GM18909 (cell line): ENCODE data around the gene ACSF2.
"Not testable (repeated sequence)": the region's sequence is repeated elsewhere in the genome, so short reads cannot be mapped to it uniquely, and the experiment has no call there.

Experiments
- ATAC-seq: cut with Tn5 transposase; IDR thresholded peaks from one replicate; pipeline ENCODE4 v1.9.1; 2021; ENCODE audit warnings: mild to moderate bottlenecking; ENCODE audit not compliant: unreplicated experiment, poor library complexity

Gene ACSF2

DNA sequence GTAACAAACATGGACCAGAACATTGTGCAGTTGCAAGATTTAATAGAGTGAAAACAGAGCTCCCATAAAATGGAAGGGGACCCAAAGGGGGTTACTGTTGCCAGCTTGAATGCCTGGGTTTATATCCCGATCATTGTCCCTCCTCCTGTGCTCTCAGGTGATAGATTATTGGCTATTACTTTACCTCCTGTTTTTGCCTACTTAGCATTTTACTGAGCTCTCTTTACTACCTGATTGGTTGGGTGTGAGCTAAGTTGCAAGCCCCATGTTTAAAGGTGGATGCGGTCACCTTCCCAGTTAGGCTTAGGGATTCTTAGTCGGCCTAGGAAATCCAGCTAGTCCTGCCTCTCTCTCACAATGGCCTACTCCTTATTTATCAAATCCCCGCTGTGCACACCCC, 20.7 kb upstream of the ACSF2 start:
- not testable (repeated sequence) for ATAC-seq

DNA sequence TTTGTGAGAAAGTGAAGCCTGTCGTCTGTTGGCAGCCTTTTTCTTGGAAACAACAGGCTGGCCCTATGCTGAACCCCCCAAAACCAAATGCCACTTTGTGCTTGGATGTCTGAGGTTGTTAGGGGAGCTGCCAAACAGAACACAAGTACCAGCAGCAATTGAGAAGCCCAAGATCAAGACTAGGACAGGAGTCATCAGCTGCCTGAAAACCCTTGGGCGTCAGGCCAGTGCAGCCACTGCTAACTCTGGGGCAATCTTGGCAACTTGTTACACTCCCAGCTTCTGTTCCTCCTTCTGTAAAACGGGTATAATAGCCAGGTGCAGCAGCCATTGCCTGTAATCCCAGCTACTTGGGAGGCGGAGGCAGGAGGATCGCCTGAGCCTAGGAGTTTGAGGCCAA, 19.4 kb upstream of the ACSF2 start:
- no peak for ATAC-seq

DNA sequence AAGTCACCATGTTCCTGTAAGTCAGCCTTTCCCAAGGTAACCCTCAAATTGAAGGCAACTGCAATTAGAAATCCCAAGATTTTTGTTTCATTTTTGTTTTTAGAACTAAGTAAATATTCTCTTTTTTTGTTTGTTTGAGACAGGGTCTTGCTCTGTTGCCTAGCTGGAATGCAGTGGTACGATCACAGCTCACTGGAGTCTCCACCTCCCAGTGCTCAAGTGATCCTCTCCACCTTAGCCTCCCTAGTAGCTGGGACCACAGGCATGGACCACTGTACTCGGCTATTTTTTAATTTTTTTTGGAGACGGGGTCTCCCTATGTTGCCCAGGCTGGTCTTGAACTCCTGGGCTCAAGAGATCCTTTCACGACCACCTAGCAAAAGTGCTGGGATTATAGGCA, 18.1 kb upstream of the ACSF2 start:
- ATAC-seq, result no peak

DNA sequence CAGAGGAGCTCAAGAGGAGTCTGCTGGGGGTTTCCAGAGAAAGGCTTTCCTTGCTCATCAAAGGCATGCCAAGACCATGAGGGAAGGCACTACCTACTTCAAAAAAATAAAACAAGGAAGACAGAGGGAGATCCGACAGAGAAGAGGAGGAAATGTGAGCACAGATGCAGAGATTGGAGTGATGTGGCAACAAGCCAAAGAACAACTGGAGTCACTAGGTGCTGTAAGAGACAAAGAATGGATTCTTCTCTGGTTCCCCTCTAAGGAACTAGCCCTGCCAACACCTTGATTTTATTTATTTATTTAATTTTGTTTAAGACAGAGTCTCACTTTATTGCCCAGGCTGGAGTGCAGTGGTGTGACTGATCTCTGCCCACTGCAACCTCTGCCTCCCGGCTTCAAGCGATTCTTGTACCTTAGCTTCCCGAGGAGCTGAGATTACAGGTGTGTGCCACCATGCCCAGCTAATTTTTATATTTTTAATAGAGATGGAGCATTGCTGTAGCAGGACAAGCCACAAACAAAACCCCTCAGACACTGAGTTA, 13.8 kb upstream of the ACSF2 start:
- ATAC-seq, result no peak

DNA sequence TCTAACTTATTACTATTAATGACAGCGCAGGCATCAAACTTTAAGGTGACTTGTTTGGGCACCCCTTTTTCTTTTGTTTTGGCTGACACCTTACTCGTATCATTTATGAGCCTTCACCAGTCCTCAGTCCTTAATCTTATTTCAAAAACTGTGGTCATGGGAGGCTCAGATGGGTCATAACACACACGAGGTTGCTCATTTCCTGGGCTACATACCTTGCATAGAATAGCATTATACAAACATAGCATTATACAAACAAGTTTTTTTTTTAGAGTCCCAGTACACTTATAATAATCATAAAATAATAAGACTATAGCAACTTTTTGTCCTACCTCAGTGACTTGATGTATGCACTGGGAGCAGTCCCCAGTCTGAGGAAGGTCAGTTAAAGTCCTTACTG, 11.2 kb upstream of the ACSF2 start:
- no peak for ATAC-seq

DNA sequence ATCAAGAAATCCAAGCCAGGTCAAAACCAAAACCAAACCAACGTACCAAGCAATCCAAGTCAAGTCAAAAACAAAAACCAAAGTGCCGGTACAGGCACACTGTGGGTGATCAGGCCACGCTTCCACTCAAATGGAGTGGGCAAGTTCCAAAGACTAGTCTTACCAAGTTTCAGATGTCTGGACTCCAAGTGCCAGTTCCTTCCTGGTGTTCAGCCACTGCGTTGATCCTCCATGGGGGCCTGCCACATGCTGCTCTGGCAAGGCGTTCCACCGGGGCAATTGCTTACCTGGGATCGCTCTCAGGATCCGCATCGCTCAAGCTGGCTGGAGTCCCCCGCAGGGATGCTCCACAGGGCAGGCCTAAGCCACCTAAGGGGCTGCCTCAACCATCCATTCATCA, 6.4 kb upstream of the ACSF2 start:
- not testable (repeated sequence) for ATAC-seq

DNA sequence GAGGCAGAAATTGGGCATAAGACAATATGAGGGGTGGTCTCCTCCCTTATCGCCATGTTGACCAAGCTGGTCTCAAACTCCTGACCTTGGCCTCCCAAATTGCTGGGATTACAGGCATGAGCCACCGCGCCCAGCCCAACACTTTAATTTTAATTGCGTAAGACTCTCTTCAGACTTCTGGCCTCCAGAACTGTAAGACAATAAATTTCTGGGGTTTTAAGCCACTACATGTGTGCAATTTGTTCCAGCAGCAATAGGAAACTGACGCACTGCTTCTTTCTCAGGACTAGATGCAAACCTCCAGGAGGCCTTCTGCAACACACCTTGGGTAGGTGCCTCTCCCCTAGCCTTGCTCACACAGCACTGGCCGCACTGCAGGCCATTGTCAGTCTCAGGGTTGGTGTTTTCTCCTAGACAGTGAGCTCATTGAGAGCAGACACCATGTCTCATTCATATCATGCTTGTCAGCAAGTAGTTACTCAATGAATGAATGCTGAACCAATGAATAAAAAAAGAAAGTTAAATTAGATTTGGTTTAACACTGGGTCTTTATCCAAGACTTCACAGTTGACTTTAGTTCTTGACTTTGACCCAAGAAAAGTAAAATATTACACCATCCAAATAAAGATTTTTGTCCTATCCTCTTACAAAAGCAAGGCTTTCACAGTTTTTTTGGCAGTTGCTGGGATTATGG, 5.5 kb upstream of the ACSF2 start:
- no peak for ATAC-seq

DNA sequence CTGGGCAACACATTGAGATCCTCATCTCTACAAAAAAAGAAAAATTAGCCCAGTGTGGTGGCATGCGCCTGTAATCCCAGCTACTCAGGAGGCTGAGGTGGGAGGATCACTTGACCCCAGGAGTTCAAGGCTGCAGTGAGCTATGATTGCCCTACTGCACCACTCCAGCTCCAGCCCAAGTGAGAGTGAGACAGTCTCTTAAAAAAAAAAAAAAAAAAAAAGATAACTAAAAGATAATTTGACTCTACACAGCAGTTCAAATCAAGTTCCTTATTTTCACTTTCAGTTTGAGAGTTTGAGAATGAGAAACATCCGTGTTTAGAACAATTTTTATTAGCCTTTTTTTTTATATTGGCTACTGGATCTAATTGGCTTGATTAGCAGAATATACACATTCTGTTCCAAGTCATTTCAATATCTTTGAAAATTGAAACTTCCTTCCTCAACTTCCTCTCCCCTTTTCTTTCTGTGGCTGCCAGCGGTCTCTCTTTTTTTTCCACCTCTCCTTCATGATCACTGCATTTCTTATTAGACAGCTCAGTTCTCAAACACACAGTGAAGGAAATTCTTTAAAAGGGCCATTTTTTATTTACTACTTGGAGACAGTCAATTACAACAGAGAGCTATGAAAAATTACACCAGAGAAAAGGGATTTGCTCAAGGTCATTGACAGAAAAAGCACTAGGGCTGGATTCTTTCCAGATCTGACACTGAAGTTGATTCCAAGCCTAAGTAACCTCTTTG, 4.5 kb upstream of the ACSF2 start:
- ATAC-seq, result no peak

DNA sequence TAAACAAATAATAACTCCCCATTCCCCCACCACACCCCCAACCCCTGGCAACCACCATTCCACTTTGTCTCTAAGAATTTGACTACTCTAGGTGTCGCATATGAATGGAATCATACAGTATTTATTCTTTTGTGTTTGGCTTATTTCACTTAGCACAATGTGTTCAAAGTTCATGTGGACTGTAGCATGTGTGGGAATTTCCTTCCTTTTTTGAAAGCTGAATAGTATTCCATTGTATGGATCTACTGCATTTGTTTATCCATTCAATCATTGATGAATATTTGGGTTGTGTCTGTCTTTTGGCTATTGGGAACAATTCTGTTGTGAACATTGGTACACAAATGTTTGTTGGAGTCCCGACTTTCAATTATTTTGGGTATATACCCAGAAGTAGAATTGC, 3.3 kb upstream of the ACSF2 start:
- ATAC-seq, result no peak

DNA sequence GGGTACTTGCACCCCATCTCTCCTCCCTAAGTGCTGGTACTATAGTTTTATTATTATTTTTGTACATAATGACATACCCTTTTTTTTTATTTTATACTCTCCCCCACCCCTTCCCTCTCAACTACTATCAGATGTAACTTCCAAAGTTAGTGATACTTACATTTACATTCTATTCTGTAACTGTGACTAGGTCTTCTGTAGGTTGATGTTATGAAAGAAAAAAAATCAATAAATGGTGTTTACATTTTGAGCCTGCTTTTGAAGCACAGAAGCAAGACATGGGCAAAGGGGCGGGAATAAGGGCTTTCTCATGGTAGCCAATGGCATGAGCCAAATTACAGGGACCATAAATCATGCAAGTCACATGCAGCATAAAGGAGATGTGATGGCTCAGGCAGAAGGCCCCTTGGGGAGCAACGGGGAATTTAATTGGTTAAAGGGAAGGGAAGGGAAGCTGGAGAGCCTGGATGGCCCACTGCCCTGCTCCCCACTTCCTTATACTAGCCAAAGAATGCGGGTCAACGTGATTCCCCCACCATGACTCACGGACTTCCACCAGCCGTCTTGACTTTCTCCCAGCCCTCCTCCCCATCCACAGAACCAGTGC, 2.4 kb upstream of the ACSF2 start:
- ATAC-seq, result no peak

DNA sequence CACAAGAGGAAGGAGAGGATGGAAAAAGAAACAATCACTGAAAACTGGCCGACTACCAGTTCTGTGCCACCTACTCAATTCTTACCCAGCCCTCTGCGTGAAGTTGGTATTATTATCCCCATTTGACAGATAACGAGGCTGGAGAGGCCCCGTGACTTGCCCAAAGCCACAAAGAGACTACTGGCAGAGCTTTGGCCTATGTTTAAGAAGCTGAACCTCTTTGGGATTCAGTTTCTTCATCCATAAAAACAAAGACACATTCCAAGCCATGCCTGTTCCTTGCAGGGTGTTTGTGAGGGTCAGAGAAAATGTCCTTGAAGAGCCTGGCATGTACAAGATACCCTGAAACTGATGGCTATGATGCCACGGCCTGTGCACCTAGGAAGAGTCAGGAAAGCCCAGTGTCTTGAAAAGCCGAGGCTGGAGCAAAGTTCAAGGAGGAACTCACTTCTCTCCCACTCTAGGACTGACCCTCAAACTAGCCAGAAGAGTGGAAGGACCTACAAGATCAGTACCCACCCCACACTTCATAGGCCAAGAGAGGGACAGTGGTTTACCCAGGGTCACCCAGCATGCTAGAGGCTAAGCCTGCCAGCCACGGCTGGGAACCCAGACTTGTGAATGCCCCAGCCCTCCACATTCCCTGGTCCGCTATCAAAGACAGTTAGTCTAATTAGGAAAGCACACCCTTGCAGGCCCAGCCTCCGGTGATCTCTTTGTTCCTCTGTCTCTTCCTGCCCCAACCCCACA, 1.6 kb upstream of the ACSF2 start:
- no peak for ATAC-seq

DNA sequence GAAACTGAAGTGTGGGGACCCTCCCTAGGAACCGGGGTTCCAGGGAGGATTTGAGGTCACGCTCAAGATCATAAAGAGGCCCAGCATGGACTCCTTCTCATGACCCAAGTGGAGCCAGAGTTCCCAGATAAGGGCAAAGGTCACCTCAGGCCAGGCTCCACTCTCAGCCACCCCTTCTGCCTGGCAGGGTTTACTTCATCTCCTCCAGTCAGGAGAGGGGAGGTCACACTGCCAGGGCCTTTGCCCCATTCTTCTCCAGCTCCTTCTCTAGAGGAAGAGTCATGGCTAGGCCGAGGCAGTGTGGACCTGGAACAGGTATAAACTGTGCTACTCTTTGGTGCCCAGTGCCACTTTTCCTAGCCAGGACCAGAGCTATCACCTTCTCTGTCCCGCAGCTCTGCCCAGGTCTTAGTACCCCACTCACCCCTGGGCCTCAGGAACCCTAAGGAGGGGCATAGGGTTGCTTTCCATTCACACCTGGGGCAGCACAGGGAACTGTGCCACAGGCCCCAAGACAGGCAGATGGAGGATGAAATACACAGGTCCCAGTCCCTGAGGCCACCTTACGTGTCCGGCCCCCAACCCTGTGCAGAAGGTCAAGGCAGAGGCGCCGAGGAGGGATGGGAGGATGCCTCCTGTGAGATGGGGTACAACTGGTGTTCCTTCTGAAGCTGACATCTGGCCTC, 879 bp upstream of the ACSF2 start:
- no peak for ATAC-seq

DNA sequence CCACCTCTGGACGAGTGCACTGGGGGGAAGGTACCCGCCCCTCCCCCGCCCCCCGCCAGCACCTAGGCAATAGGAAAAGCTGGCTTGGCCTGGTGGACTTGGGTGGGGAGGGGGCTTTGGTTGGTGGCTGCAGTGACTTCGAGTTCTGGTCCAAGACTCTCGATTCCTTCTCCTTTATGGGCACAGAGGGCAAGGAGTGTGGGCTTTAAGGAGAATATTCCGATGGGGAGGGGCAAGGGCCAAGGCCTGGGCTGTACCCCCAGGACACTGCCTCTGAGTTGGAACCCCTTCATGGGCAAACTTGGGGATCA, 409 bp downstream of the ACSF2 start:
- no peak for ATAC-seq

DNA sequence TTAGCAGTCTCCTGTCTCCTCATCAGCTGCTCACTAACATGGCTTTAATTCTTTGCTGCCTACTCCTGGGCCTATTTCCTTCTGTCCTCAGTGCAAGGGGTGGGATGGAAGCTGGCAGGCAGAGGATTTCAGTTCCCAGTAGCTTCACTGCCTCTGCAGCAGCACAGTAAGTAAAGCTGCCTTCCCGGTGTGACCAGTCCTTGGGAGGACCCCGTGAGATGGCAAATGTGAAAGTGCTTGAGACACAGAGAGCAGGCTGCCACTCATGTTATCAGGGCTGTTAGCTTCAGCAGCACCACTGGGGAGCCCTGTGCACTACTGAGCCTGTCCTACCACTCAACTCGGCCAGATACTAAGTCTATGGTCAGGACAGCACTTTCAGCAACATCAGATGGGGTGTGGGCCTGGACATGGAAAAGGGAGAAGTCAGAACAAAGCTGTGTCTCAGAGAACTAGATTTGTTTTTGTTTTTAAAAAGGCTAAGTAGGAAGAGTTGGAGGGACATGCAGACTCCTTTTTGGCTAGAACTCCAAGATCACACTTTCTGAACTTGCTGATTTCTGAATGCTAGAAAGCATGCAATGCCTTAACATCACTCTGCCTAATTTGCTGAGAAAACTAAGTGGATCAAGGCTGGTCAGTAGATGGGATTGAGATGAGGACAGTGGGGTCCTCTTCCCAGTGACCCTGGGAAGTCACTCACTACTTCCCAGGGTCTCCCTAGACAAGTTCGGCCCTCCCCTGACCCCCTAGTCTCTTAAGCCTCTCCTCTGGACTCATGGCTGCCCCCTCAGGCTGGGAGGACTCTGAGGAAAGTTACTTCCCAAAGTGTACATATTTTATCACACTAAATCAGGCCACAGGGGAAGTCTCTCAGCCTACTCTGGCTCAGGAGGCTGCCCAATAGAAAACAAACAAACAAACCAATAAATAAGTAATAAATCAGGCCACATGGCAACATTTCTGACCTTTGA, 1.1 kb downstream of the ACSF2 start:
- no peak for ATAC-seq

DNA sequence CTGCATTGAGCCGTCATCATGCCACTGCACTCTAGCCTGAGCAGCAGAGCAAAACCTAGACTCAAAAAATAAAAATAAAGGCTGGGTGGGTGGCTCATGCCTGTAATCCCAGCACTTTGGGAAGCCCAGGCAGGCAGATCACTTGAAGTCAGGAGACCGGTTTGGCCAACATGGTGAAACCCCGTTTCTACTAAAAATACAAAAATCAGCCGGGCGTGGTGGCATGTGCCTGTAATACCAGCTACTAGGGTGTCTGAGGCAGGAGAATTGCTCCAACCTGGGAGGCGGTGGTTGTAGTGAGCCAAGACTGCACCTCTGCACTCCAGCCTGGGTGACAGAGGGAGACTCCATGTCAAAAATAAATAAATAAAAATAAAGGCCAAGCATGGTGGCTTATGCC, 2.1 kb downstream of the ACSF2 start:
- not testable (repeated sequence) for ATAC-seq

DNA sequence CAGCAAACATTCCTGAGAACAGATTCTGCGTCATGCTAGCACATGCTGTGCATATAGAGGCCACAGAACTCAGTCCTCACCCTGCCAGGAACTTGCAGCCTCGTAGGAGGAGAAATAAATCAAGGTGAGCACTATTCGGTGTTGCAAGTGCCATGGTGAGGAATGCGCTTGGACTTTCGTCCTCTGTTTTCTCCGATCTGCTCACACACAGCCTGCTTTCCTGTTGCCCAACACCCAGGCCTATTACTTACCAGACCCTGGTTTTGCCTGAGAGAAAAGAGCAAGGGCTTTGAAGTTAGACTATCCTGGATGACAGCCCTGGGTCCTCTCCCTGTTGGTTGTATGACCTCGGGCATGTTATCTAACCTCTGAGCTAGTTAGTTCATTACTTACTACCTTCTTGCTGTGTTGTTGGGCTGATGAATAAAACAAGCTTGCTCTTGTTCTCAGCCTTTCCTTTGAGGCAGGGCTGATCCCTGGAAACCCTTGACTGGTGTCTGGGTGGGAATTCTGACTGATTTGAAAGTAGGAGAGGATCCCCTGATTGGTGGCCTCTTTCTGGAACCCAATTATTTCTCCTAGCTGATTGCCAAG, 2.9 kb downstream of the ACSF2 start:
- no peak for ATAC-seq

DNA sequence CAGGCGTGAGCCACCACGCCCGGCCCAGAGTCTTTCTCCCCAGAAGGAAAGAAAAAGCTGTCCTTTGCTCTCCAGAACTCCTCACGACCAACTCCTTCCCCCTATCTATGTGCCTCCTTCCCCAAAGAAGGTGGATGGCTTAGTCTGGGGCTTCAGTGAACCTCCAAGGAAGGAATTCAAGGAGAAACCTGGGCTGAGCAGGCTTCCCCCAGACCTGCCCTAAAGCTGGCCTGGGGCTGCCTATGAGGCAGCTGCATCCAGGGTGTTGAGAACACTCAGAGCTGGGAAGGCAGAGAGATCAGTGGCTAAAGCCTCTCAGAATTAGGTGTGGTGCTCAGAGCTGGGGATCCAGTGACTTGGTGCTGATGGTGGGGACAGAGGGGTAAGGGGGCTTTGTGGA, 3.8 kb downstream of the ACSF2 start:
- no peak for ATAC-seq

DNA sequence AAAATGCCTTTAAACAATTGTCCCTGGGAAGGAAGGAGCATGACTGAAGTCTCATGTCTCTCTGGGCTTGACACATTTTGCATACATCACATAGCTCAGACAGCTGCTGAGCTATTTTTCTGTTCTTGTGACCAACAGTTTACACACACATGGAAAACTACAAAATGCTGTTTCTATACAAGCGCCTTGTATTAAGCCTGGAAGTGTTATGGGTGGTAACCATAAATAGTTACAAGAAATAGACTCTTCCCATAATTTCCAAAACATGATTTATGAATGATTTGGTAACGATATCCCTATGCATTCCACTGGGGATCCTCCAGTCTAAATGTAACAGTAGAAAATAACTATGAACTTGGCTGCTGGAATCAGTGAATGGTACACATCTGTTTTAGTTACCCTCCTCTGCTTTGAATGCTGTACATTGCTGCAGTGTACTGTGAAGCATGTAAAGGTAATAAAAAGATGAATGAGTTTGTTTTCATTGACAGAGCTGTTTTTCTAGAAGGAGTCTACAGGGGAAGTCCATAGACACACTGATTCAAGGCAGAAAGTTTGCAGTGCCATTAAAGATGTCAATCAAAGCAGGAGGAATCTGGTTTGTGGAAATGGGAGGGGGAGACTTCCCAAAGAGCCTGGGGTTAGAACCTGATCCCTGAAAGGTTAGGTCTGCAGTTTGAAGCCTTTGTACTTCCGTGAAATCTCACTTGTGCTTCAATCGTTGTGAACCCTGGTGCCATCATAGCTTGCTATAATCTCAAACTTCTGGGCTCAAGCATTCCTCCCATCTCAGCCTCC, 5.0 kb downstream of the ACSF2 start:
- no peak for ATAC-seq
